CD14-positive monocyte (primary cell): ENCODE measurements around the gene SDC4. TPM values are rescaled to one million over a fixed set of nuclear protein-coding genes. Genes with fewer than 3 reads are reported as not detected.

Experiments
- DNase-seq, 3 donors: peaks; one replicate each; pipeline ENCODE4 v3.0.0-alpha.2; 2011 to 2022
- H2AFZ ChIP-seq: 2 replicates; pipeline ENCODE4 v1.6.0; 2012; ENCODE audit warnings: mild to moderate bottlenecking, low read depth, low read length, inconsistent platforms; ENCODE audit not compliant: insufficient read depth, poor library complexity, severe bottlenecking
- H3K27ac ChIP-seq, 2 donors: 1 replicate in 1 of 2; 2 replicates in 1 of 2; pipeline ENCODE4 v1.5.1; 2012 to 2013; ENCODE audit warnings: low read length in 2 of 2, control low read depth in 1 of 2, inconsistent platforms in 1 of 2, low read depth in 1 of 2, mild to moderate bottlenecking in 1 of 2
- H3K27me3 ChIP-seq, 2 donors: one replicate each; pipeline versions ENCODE4 v1.6.0 to v1.6.1; 2011 to 2013; ENCODE audit warnings: low read length in 2 of 2; ENCODE audit not compliant: control insufficient read depth in 2 of 2, insufficient read depth in 2 of 2
- H3K36me3 ChIP-seq, 2 donors: replicated peaks in 1 of 2; 1 replicate in 1 of 2; 2 replicates in 1 of 2; pipeline versions ENCODE4 v1.5.1 to v1.6.1; 2012 to 2013; ENCODE audit warnings: low read length in 2 of 2, control low read depth in 1 of 2, inconsistent platforms in 1 of 2, mild to moderate bottlenecking in 1 of 2; ENCODE audit not compliant: insufficient read depth in 2 of 2, control insufficient read depth in 1 of 2
- H3K4me1 ChIP-seq, 2 donors: 1 replicate in 1 of 2; 2 replicates in 1 of 2; pipeline versions ENCODE4 v1.5.1 to v1.6.1; 2012 to 2013; ENCODE audit warnings: low read length in 2 of 2, control low read depth in 1 of 2, inconsistent platforms in 1 of 2, mild to moderate bottlenecking in 1 of 2, moderate library complexity in 1 of 2; ENCODE audit not compliant: insufficient read depth in 2 of 2, control insufficient read depth in 1 of 2
- H3K4me2 ChIP-seq: replicated peaks from 2 replicates; pipeline ENCODE3; 2012; ENCODE audit warnings: low read length, moderate library complexity, mild to moderate bottlenecking; ENCODE audit not compliant: poor library complexity, severe bottlenecking; ENCODE audit errors: extremely low read depth
- H3K4me3 ChIP-seq, 3 experiments: fragments of 200-600 bp in 1 of 3; sonication (generic) in 1 of 3; replicated peaks in 1 of 3; 1 replicate in 2 of 3; 2 replicates in 1 of 3; pipeline ENCODE4 v1.5.1; 2011 to 2013; ENCODE audit warnings: low read length in 3 of 3, mild to moderate bottlenecking in 3 of 3, control low read depth in 2 of 3, low read depth in 2 of 3, inconsistent platforms in 1 of 3, moderate library complexity in 1 of 3
- H3K79me2 ChIP-seq: 2 replicates; pipeline ENCODE4 v1.6.0; 2012; ENCODE audit warnings: mild to moderate bottlenecking, control low read depth, inconsistent platforms, low read length, moderate library complexity; ENCODE audit not compliant: insufficient read depth
- H3K9ac ChIP-seq: 2 replicates; pipeline ENCODE4 v1.6.0; 2017; ENCODE audit warnings: low read length, mild to moderate bottlenecking; ENCODE audit not compliant: insufficient read depth, poor library complexity, severe bottlenecking
- H3K9me3 ChIP-seq, 2 donors: replicated peaks in 1 of 2; 1 replicate in 1 of 2; 2 replicates in 1 of 2; pipeline versions ENCODE4 v1.5.1 to v1.6.1; 2012 to 2013; ENCODE audit warnings: low read length in 2 of 2, control low read depth in 1 of 2; ENCODE audit not compliant: control insufficient read depth in 1 of 2, insufficient read depth in 1 of 2
- H4K20me1 ChIP-seq: 2 replicates; pipeline ENCODE4 v1.6.0; 2012; ENCODE audit warnings: mild to moderate bottlenecking, low read length, control low read depth, moderate library complexity; ENCODE audit not compliant: insufficient read depth
- H3K27ac Mint-ChIP-seq, 7 donors: one replicate each; pipeline ENCODE4 v1.8.0; 2020; ENCODE audit warnings: mild to moderate bottlenecking in 7 of 7, mixed read lengths in 7 of 7, moderate library complexity in 6 of 7, inconsistent platforms in 2 of 7
- H3K27me3 Mint-ChIP-seq, 3 donors: one replicate each; pipeline ENCODE4 v1.8.0; 2021 to 2022; ENCODE audit warnings: low read depth in 3 of 3, mild to moderate bottlenecking in 3 of 3, mixed read lengths in 3 of 3, moderate library complexity in 3 of 3, inconsistent platforms in 1 of 3
- H3K36me3 Mint-ChIP-seq, 2 donors: one replicate each; pipeline ENCODE4 v1.8.0; 2020; ENCODE audit warnings: mixed read lengths in 2 of 2, inconsistent platforms in 1 of 2, mild to moderate bottlenecking in 1 of 2
- H3K4me1 Mint-ChIP-seq: one replicate; pipeline ENCODE4 v1.8.0; 2020; ENCODE audit warnings: mild to moderate bottlenecking, mixed read lengths
- H3K4me3 Mint-ChIP-seq, 2 donors: one replicate each; pipeline ENCODE4 v1.8.0; 2020; ENCODE audit warnings: mild to moderate bottlenecking in 2 of 2, mixed read lengths in 2 of 2, moderate library complexity in 1 of 2
- H3K9me3 Mint-ChIP-seq, 7 donors: one replicate each; pipeline ENCODE4 v1.8.0; 2020 to 2022; ENCODE audit warnings: mixed read lengths in 7 of 7, mild to moderate bottlenecking in 6 of 7, moderate library complexity in 6 of 7, inconsistent platforms in 2 of 7
- CTCF ChIP-seq: fragments of 200-600 bp; IDR thresholded peaks from one replicate; pipeline ENCODE4 v1.8.0; 2022; ENCODE audit warnings: antibody characterized with exemption, mild to moderate bottlenecking
- WGBS: methylation state at CpG from one replicate; pipeline ENCODE4 v1.1.5; 2013; ENCODE audit warnings: missing lambda C conversion rate; ENCODE audit not compliant: insufficient coverage; 5-methylcytosine and 5-hydroxymethylcytosine counted together
- intact Hi-C, 2 donors: fragments of 100-400 bp; cut with micrococcal nuclease; formaldehyde crosslinking; loops; one replicate each; pipeline versions ENCODE4 v1.15.0 to v1.15.1; 2023
- polyA plus RNA-seq, 3 donors: library from polyadenylated mRNA; depleted of rRNA in 1 of 3; unstranded in 2 of 3; stranded (reverse) in 1 of 3; fragments of 300-500 nt in 2 of 3; fragments of >200 nt in 1 of 3; fragmentation: Illumina TruSeq in 2 of 3; gene quantifications; 1 replicate in 2 of 3; 2 replicates in 1 of 3; pipeline ENCODE4 v1.2.3, GENCODE V29; 2012 to 2021

Gene SDC4
- polyA plus RNA-seq, 3 donors, result 1.6 to 5.1 (median 1.9) TPM

GRCh38 chr20:45294659-45295058, 53.6 kb downstream of the SDC4 start:
- Histone ChIP-seq H2AFZ (no peak overlapping the region), H3K36me3 (no peaks in the 10 kb centered on the region), H3K9me3 (no peaks in the 10 kb centered on the region), H3K27ac (no peak overlapping the region), H3K79me2 (no peaks in the 10 kb centered on the region), H3K4me2 (no peak overlapping the region), H3K4me3 (no peak overlapping the region), H3K9ac (no peak overlapping the region), H3K27me3 (peaks cover 13 to 28% of the 10 kb centered on the region in 2 donors), H4K20me1 (no peaks in the 10 kb centered on the region), H3K4me1 (peaks cover 12 to 17% of the 10 kb centered on the region in 2 donors)
- Mint-ChIP-seq H3K4me3 (no peak overlapping the region), H3K4me1 (peaks cover 17% of the 10 kb centered on the region), H3K27ac (no peak overlapping the region), H3K27me3 (peaks cover 25 to 37% (median 26%) of the 10 kb centered on the region in 3 donors), H3K9me3 (peaks cover 0 to 5% (median 3%) of the 10 kb centered on the region in 7 donors), H3K36me3 (no peaks in the 10 kb centered on the region)
- intact Hi-C loops, result loop anchor here in 1 of 2 donors (5.0 kb wide), 1 partner anchor 157 kb away; no protein-coding TSS in a partner anchor
- no peak for DNase-seq
- no peak for TF ChIP-seq CTCF
- WGBS, result no CpG with 5 or more reads among the region's 1 CpG

GRCh38 chr20:45294003-45294368, 54.2 kb downstream of the SDC4 start:
- DNase-seq, result no peak
- no peak overlapping the region for H3K9ac ChIP-seq
- no peak overlapping the region for H3K27ac Mint-ChIP-seq
- peak overlapping the region; percentile 76 to 88 for H3K4me3 Mint-ChIP-seq
- H3K79me2 ChIP-seq, result no peaks in the 10 kb centered on the region
- no peaks in the 10 kb centered on the region for H3K36me3 ChIP-seq
- H3K9me3 ChIP-seq, result no peaks in the 10 kb centered on the region
- peaks cover 0 to 5% (median 3%) of the 10 kb centered on the region in 7 donors for H3K9me3 Mint-ChIP-seq
- intact Hi-C loops, result loop anchor here in 1 of 2 donors (5.0 kb wide), 1 partner anchor 157 kb away; no protein-coding TSS in a partner anchor
- TF ChIP-seq CTCF, result peak; percentile 66
- H3K36me3 Mint-ChIP-seq, result no peaks in the 10 kb centered on the region
- H3K4me1 ChIP-seq, result peaks cover 12 to 17% of the 10 kb centered on the region in 2 donors
- peak overlapping the region in 1 of 3 experiments; percentile 73 for H3K4me3 ChIP-seq
- H3K4me2 ChIP-seq, result peak overlapping the region; percentile 87
- H3K27ac ChIP-seq, result no peak overlapping the region
- no CpG with 5 or more reads among the region's 5 CpGs for WGBS
- no peak overlapping the region for H2AFZ ChIP-seq
- peaks cover 13 to 28% of the 10 kb centered on the region in 2 donors for H3K27me3 ChIP-seq
- H3K4me1 Mint-ChIP-seq, result peaks cover 17% of the 10 kb centered on the region
- H3K27me3 Mint-ChIP-seq, result peaks cover 24 to 35% (median 25%) of the 10 kb centered on the region in 3 donors
- no peaks in the 10 kb centered on the region for H4K20me1 ChIP-seq
